SK-N-MC (cell line): ENCODE results near the gene TBCEL.

Source experiments
- EZH2 ChIP-seq: fragments of 200-600 bp; sonication (generic); IDR thresholded peaks from one replicate; pipeline ENCODE4 v1.6.1; 2017; ENCODE audit warnings: antibody characterized with exemption
- POLR2AphosphoS5 ChIP-seq: IDR thresholded peaks from 2 replicates; pipeline ENCODE4 v1.6.1; 2012; ENCODE audit warnings: mild to moderate bottlenecking, low read depth, low read length, borderline replicate concordance

GRCh38 chr11:121137005-121137404 is 113.1 kb downstream of the TBCEL start:
- TF ChIP-seq POLR2AphosphoS5 (no peak), EZH2 (no peak)
